ENCODE results near the gene FHIT.

DNA sequence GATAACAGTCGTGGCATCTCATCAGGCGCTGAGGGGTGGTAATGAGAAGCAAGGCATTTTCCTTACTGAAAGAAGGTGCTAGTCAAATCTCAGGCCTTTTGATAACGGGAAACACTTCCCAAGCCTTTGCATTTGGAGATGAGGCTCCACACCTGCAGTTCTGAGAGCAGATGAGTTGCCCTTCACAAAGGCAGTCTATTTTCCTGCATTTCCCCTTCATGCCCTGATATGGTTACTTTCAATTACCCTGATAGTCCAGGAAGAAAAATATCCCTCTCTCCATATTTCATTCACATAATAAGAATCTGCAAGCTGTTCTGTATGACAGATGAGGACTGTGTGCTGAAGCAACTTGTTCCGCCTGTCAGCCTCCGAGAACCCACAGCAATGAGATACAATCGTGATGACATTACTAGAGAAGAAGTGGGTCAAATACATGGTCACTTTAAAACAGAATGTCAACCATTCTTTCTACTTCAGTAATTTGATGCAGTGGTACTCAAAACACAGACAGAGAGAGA, 25.0 kb downstream of the FHIT start:
- TF ChIP-seq, protein P1, sequence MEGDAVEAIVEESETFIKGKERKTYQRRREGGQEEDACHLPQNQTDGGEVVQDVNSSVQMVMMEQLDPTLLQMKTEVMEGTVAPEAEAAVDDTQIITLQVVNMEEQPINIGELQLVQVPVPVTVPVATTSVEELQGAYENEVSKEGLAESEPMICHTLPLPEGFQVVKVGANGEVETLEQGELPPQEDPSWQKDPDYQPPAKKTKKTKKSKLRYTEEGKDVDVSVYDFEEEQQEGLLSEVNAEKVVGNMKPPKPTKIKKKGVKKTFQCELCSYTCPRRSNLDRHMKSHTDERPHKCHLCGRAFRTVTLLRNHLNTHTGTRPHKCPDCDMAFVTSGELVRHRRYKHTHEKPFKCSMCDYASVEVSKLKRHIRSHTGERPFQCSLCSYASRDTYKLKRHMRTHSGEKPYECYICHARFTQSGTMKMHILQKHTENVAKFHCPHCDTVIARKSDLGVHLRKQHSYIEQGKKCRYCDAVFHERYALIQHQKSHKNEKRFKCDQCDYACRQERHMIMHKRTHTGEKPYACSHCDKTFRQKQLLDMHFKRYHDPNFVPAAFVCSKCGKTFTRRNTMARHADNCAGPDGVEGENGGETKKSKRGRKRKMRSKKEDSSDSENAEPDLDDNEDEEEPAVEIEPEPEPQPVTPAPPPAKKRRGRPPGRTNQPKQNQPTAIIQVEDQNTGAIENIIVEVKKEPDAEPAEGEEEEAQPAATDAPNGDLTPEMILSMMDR (IDR thresholded peaks at IDR 0.05), result no peak
- TF ChIP-seq EZH2 (IDR thresholded peaks at IDR 0.05) (no peak), EZH2phosphoT487 (IDR thresholded peaks at IDR 0.05) (no peak)

Measured in neural progenitor cell (in vitro differentiated cells).